Mucosa of stomach (tissue), 1 donor: ENCODE results near the gene ZNF554.
"Not testable (repeated sequence)": the region's sequence is repeated elsewhere in the genome, so short reads cannot be mapped to it uniquely, and the experiment has no call there.

ENCODE experiments used
- H3K27me3 ChIP-seq: one replicate; pipeline ENCODE4 v1.7.0; 2013; ENCODE audit warnings: mild to moderate bottlenecking, low read length; ENCODE audit not compliant: control insufficient read depth, insufficient read depth
- H3K36me3 ChIP-seq: one replicate; pipeline ENCODE4 v1.7.0; 2013; ENCODE audit warnings: low read length; ENCODE audit not compliant: control insufficient read depth, insufficient read depth
- H3K4me1 ChIP-seq: one replicate; pipeline ENCODE4 v1.7.0; 2013; ENCODE audit warnings: mild to moderate bottlenecking, low read length; ENCODE audit not compliant: control insufficient read depth, insufficient read depth
- H3K4me3 ChIP-seq: one replicate; pipeline ENCODE4 v1.7.0; 2013; ENCODE audit warnings: low read length
- H3K9ac ChIP-seq: one replicate; pipeline ENCODE4 v1.7.0; 2013; ENCODE audit warnings: mild to moderate bottlenecking, low read length, moderate library complexity
- H3K9me3 ChIP-seq: one replicate; pipeline ENCODE4 v1.7.0; 2013; ENCODE audit warnings: mild to moderate bottlenecking, low read length, moderate library complexity; ENCODE audit not compliant: control insufficient read depth
- donor health status: Pancreatic carcinoma.

ZNF554 gene

DNA sequence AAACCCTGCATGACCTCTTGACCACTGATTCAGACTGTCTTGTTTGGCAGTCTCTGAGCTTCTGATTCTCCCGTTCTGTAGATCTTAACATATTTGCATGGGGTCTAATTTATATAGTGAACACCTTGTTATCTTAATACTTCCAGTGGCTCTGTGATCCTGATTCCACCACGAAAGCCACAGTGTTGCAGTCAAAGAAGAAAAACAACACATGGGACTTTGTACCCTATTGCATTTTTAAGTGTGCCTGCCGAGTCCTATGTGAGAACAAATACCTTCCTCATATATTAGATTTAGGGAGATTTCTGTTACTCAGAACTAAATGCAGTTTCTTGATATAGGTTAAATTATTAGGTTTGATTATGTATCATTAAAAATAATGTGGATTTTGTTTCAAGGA, 35.2 kb downstream of the ZNF554 start:
- no peak overlapping the region for H3K4me3 ChIP-seq
- H3K9ac ChIP-seq, result no peak overlapping the region
- H3K4me1 ChIP-seq, result no peaks in the 10 kb centered on the region
- peaks cover 9% of the 10 kb centered on the region for H3K9me3 ChIP-seq
- peaks cover 13% of the 10 kb centered on the region for H3K36me3 ChIP-seq
- H3K27me3 ChIP-seq, result no peaks in the 10 kb centered on the region

DNA sequence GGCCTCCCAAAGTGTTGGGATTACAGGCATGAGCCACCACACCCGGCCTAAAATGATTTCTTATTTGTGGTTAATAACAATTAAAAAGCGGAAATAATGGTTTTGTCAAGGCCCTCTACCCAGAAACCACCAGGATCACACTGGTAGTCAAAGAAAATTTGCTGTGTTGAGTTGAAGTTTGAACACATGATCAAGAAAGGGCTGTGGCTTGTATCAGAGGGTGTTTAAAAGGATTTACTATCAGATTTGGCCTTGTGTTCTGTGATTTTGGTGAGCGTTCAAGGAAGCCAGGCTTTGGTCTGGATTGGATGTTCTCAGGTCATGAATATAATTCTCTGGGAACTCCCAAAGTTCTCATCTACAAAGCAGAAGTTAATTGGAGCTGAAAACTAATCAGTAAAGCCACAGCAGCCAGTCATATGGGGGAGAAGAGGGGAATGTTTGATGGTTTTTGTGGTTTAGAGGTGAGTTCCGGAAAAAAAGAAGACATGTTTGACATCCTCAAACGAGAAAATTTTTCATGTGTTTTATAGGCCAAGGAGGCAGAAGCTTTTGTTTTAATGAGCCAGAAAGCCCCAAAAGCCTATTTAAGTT, 36.9 kb downstream of the ZNF554 start:
- Histone ChIP-seq H3K9ac (no peak overlapping the region), H3K4me1 (no peaks in the 10 kb centered on the region), H3K9me3 (peaks cover 9% of the 10 kb centered on the region), H3K27me3 (no peaks in the 10 kb centered on the region), H3K36me3 (peaks cover 13% of the 10 kb centered on the region), H3K4me3 (no peak overlapping the region)

DNA sequence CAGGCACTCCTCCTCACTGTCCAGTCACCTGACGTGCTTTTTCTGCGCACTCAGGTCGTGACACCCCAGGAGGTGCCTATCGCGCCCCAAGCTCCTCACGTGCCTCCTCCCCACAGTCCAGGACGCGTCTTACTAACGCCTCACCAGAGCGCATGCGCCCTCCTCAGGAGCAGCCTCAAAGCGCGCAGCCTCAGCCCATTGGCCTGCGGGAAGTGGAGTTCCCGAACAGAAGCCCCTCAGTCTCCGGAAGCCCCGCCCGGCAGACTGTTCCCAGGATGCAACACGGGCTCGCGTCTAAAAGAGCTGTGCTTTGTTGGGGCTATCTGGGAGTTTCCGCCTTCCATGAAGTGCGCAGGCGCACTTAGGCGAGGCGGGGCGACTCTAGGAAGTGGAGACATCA, 39.2 kb downstream of the ZNF554 start:
- Histone ChIP-seq H3K9me3 (no peaks in the 10 kb centered on the region), H3K36me3 (no peaks in the 10 kb centered on the region), H3K4me3 (no peak overlapping the region), H3K27me3 (no peaks in the 10 kb centered on the region), H3K9ac (no peak overlapping the region), H3K4me1 (no peaks in the 10 kb centered on the region)

DNA sequence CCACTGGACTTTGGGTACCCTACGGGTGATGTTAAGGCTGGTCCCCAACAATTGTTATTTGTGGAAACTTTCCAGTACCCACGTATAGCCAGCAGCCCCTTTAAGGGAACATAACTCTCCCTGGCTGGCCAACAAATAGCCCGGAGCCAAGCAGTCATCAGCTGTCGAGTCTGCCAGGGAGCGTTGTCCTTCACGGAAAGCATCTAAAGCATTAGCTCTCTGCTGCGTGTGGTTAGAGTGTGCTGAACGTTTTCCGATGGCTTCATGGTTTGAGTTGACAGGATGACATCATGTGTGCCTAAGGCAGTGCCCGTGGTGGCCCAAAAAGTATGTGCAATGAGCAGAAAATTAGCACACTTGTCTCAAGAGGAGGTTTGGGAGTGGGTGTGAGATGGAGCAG, 44.1 kb downstream of the ZNF554 start:
- Histone ChIP-seq H3K27me3 (no peaks in the 10 kb centered on the region), H3K4me1 (peaks cover 7% of the 10 kb centered on the region), H3K36me3 (no peaks in the 10 kb centered on the region), H3K9me3 (no peaks in the 10 kb centered on the region), H3K9ac (no peak overlapping the region), H3K4me3 (no peak overlapping the region)

DNA sequence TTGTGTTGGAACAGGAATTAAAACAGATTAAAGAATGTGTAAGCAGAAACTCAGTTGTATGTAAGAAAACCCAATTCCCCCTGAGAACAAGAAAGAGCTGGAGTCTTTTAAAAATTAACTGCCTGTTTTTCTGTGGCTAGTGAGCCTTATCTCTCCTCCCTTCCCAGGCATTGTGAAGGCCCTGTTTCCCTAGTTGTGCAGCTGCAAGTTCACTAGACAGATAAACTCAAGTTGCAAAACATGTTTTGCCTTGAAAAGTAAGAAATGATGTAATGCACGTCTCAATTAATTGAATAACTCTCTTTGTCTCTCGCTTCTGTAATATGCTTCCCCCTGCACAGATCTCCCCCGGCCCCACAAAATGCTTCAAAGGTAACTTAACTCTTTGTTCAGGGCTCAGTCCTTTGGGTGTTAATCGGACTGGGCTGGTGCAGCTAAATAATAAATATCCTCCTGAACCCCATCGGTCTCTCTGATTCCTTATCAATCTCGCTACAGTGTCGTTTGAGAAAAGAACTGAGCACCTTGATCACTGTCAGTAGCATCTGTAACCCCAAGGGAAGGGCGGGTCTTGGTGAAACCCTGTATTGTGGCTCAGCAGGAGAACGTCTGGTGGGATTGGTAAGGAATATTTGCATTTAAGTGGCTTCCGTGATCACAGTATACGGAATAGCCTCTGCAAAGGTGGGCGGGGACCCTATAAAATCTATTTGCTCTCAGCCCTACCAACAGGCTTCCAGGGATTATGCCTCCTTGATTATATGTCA, 45.8 kb downstream of the ZNF554 start:
- Histone ChIP-seq H3K27me3 (no peaks in the 10 kb centered on the region), H3K36me3 (no peaks in the 10 kb centered on the region), H3K9me3 (no peaks in the 10 kb centered on the region), H3K4me3 (no peak overlapping the region), H3K9ac (no peak overlapping the region), H3K4me1 (peaks cover 7% of the 10 kb centered on the region)

DNA sequence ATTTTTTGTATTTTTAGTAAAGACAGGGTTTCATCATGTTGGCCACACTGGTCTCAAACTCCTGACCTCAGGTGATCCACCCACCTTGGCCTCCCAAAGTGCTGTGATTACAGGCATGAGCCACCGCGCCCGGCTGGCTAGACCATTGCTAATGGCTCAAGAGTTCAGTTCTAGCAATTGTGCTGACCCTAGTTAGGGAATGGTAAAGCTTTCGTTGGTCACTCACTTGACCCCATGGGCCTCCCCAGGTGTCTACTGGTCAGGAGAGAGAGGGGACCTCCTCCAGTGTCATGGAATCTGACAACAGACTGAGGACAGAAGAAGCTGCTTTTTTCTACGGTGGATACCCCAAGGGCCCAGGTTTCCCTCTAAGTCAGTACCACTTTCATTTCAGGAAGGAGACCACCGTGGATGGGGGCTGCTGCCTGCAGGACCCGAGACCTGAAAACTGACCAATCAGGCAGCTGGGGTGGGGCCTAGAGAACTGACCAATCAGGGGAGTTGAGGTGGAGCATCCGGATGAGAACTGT, 46.9 kb downstream of the ZNF554 start:
- H3K9ac ChIP-seq, result no peak overlapping the region
- H3K9me3 ChIP-seq, result no peaks in the 10 kb centered on the region
- peaks cover 7% of the 10 kb centered on the region for H3K4me1 ChIP-seq
- no peaks in the 10 kb centered on the region for H3K36me3 ChIP-seq
- no peaks in the 10 kb centered on the region for H3K27me3 ChIP-seq
- no peak overlapping the region for H3K4me3 ChIP-seq

DNA sequence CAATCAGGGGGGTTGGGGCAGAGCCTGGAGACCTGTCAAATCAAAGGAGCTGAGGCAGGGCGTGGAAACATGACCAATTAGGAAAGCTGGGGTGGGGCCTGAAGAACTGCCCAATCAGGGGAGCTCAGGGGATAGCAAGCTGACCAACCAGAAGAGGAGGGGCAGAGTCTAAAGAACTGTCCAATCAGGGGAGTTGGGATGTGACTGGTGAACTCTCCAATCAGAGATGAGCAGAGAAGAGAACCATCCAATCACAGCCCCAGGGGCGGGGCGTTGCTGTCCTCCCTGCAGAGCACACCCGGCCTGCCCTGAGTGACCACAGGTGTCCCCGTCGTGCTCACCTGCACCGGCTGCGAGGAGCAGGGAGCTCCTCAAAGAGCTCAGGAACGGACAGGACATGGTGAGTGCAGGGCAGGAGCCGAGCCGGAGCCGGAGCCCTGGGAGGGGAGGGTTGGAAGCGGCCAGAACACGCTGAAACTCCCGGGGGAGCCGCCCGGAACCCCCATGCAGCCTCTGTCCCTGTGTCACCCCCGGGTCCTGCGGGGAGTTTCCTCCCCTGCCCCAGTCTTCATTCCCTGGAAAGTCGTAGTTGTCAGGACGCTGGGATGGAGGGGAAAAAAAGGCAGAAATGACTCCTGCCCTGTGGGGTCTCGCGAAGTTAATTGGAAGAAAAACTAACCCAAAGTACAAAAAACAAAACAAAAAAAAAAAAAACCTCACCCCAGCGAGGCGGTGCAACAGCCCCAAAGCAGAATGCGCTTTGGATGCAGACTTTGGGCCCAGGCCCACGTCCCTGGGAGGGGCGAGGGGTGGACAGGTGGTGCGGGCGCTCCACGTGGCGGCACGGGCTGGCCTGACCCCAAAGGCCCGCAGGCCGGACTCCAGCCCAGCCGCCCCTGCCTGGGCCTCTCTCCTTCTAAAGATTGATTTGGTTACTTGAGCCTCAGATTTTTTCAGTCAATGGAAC, 47.6 kb downstream of the ZNF554 start, which contains the start of gene ZNF556:
ZNF556 (plus strand) TSS at position 311 of the 967 bp plus-strand sequence; CDS start at position 398, 87 bp downstream.
- Histone ChIP-seq H3K27me3 (no peaks in the 10 kb centered on the region), H3K9ac (no peak within 1 kb of the TSS), H3K4me1 (peaks cover 7% of the 10 kb centered on the region), H3K4me3 (no peak within 1 kb of the TSS), H3K36me3 (no peaks in the 10 kb centered on the region), H3K9me3 (no peaks in the 10 kb centered on the region)

DNA sequence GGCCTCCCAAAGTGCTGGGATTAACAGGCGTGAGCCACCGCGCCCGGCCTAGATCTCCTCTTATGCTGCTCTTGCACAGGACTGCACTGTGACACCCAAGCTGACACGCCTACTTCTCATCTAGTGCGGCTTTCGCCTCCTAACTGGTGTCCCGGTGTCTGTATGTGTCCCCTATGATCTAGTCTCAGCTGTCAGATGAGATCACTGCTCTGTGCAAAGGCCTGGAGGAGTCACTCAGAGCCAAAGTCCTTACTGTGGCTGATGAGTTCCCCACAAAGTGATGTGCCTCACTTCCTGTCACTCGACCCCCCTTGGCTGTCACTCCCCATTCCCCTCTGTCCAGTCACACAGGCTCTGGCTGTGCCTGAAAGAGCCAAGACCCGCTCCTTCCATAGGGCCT, 50.0 kb downstream of the ZNF554 start:
- Histone ChIP-seq H3K36me3 (no peaks in the 10 kb centered on the region), H3K4me3 (no peak overlapping the region), H3K27me3 (no peaks in the 10 kb centered on the region), H3K9me3 (no peaks in the 10 kb centered on the region), H3K4me1 (peaks cover 7% of the 10 kb centered on the region), H3K9ac (no peak overlapping the region)

DNA sequence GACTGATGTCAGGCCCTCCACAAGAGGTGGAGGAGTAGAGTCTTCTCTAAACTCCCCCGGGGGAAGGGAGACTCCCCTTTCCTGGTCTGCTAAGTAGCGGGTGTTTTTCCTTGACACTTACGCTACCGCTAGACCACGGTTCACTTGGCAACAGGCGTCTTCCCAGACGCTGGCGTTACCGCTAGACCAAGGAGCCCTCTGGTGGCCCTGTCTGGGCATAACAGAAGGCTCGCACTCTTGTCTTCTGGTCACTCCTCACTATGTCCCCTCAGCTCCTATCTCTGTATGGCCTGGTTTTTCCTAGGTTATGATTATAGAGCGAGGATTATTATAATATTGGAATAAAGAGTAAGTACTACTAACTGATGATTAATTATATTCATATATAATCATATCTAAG, 52.5 kb downstream of the ZNF554 start:
- not testable (repeated sequence) for H3K27me3 ChIP-seq, H3K9ac ChIP-seq, H3K9me3 ChIP-seq, H3K4me1 ChIP-seq, H3K36me3 ChIP-seq, H3K4me3 ChIP-seq

DNA sequence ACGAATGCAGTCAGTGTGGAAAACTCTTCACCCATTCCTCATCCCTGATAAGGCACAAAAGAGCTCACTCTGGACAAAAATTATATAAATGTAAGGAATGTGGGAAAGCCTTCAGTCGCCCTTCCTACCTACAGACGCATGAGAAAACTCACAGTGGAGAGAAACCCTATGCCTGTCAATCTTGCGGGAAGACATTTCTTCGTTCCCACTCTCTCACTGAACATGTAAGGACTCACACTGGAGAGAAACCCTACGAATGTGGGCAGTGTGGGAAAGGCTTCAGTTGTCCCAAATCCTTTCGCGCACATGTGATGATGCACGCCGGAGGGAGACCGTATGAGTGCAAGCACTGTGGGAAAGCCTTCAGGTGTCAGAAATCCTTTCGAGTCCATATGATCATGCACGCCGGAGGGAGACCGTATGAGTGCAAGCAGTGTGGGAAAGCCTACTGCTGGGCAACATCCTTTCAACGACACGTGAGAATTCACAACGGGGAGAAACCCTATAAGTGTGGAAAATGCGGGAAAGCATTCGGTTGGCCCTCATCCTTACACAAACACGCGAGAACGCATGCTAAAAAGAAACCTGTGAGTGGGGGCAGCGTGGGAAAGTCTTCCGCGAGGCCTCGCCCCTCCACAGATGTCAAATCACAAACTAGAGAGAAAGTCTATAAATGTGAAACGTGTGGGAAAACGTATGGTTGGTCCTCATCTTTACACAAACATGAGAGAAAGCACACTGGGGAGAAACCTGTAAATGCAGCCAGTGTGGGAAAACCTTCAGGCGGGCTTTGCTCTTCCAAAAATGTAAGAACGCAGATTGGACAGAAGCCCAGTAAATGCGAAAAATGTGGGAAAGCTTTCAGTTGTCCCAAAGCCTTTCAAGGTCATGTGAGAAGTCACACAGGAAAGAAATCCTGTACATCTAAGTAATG, 58.0 kb downstream of the ZNF554 start:
- H3K9me3 ChIP-seq, result peaks cover 9% of the 10 kb centered on the region
- no peaks in the 10 kb centered on the region for H3K27me3 ChIP-seq
- no peaks in the 10 kb centered on the region for H3K36me3 ChIP-seq
- no peak overlapping the region for H3K9ac ChIP-seq
- no peak overlapping the region for H3K4me3 ChIP-seq
- no peaks in the 10 kb centered on the region for H3K4me1 ChIP-seq
